AG04450 (cell line): ENCODE results near the gene TMEM86B. TPM values are rescaled to one million over a fixed set of nuclear protein-coding genes. Genes with fewer than 3 reads are reported as not detected.

Experiments used
- CTCF ChIA-PET: fragments of 300-600, 350-600 bp; formaldehyde crosslinking; extraction: SDS; loops from one replicate; lab custom pipeline; 2022; ENCODE audit warnings: antibody characterized with exemption, inconsistent platforms; lab: Charles Lee
- POLR2A ChIA-PET: fragments of 350-600 bp; formaldehyde crosslinking; extraction: SDS; loops from one replicate; lab custom pipeline; 2021; ENCODE audit warnings: antibody characterized with exemption, inconsistent platforms; lab: Yijun Ruan, JAX
- DNase-seq: peaks from one replicate; pipeline ENCODE4 v3.0.0-alpha.2; 2011; ENCODE audit warnings: low read depth, low spot score
- H3K27ac ChIP-seq: one replicate; pipeline ENCODE4 v1.5.1; 2012; ENCODE audit warnings: low read depth, low read length, control low read depth
- H3K27me3 ChIP-seq: one replicate; pipeline ENCODE4 v1.6.0; 2012; ENCODE audit warnings: low read length; ENCODE audit not compliant: control insufficient read depth, insufficient read depth
- H3K4me3 ChIP-seq: 2 replicates; pipeline ENCODE4 v1.5.1; 2011; ENCODE audit warnings: mild to moderate bottlenecking, low read depth, low read length, control low read depth
- H3K9me3 ChIP-seq: 2 replicates; pipeline ENCODE4 v1.5.1; 2012; ENCODE audit warnings: low read length; ENCODE audit not compliant: control insufficient read depth, insufficient read depth
- CTCF ChIP-seq: IDR thresholded peaks from 2 replicates; pipeline ENCODE4 v1.5.1; 2011; ENCODE audit warnings: low read depth, low read length, control low read depth, inconsistent platforms
- polyA plus RNA-seq: library from polyadenylated mRNA; depleted of rRNA; stranded (reverse); fragments of >200 nt; gene quantifications from 2 replicates; pipeline ENCODE4 v1.2.3, GENCODE V29; 2011

The TMEM86B gene
- polyA plus RNA-seq, 1 experiment: 0.87 TPM

- POLR2A ChIA-PET: no interaction called here
- CTCF ChIA-PET: interaction anchor here (1.1 kb wide), 1 partner anchor 31 kb away, joined by 3 read pairs; no protein-coding TSS in a partner anchor
- no peak for TF ChIP-seq CTCF
- H3K27ac ChIP-seq: no peak overlapping the region
- no peak overlapping the region for H3K4me3 ChIP-seq
- no peaks in the 10 kb centered on the region for H3K27me3 ChIP-seq
- DNase-seq: no peak
- H3K9me3 ChIP-seq: no peaks in the 10 kb centered on the region; the same call in 1 of the 2 replicates
Measured at GRCh38 chr19:55261671-55262126, 33.1 kb upstream of the TMEM86B start.

- Histone ChIP-seq H3K9me3 (no peaks in the 10 kb centered on the region; the same call in 1 of the 2 replicates), H3K27me3 (no peaks in the 10 kb centered on the region), H3K27ac (peak overlapping the region; percentile 89), H3K4me3 (peak overlapping the region; percentile 62)
- no peak for DNase-seq
- ChIA-PET CTCF (interaction anchor here (1.1 to 1.9 kb wide), 4 partner anchors 119 to 208 kb away, joined by 3 to 6 read pairs (median 5); no protein-coding TSS in a partner anchor), POLR2A (interaction anchor here (0.5 to 1.9 kb wide), 23 partner anchors 12 to 1101 kb away, joined by 3 to 26 read pairs (median 5); partner anchors contain the start of genes DNAAF3, FIZ1, HSPBP1 and ISOC2)
- TF ChIP-seq CTCF: no peak
Measured at GRCh38 chr19:55259540-55260210, 31.1 kb upstream of the TMEM86B start.

- ChIA-PET CTCF (interaction anchor here (1.1 to 1.9 kb wide), 4 partner anchors 118 to 209 kb away, joined by 3 to 6 read pairs (median 5); no protein-coding TSS in a partner anchor), POLR2A (interaction anchor here (0.5 to 1.9 kb wide), 25 partner anchors 12 to 1101 kb away, joined by 3 to 26 read pairs (median 4); partner anchors contain the start of genes DNAAF3, FIZ1, HSPBP1 and ISOC2)
- H3K27me3 ChIP-seq: no peaks in the 10 kb centered on the region
- no peaks in the 10 kb centered on the region; the same call in 1 of the 2 replicates for H3K9me3 ChIP-seq
- no peak for TF ChIP-seq CTCF
- peak; percentile 100 for DNase-seq
- peak within 1 kb of the TSS; percentile 87 for H3K4me3 ChIP-seq
- H3K27ac ChIP-seq: peak within 1 kb of the TSS; percentile 89
Measured at GRCh38 chr19:55258828-55259539, 30.4 kb upstream of the TMEM86B start, which contains the start of gene PPP6R1. TSS of gene PPP6R1 (minus strand) at chr19:55259017. CDS start at chr19:55247103, 11,914 bp downstream.

- no peak for DNase-seq
- H3K9me3 ChIP-seq: no peaks in the 10 kb centered on the region; the same call in 1 of the 2 replicates
- H3K4me3 ChIP-seq: peak overlapping the region; percentile 87
- peak overlapping the region; percentile 61 for H3K27ac ChIP-seq
- no peaks in the 10 kb centered on the region for H3K27me3 ChIP-seq
- CTCF ChIA-PET: interaction anchor here (1.1 to 1.4 kb wide), 2 partner anchors 160 to 170 kb away, joined by 5 read pairs; no protein-coding TSS in a partner anchor
- POLR2A ChIA-PET: interaction anchor here (1.4 to 2.4 kb wide), 8 partner anchors 22 to 396 kb away, joined by 3 to 26 read pairs (median 8); partner anchors contain the start of genes HSPBP1, PPP1R12C, TMEM238 and U2AF2
- TF ChIP-seq CTCF: no peak
Measured at GRCh38 chr19:55258476-55258827, 29.9 kb upstream of the TMEM86B start.
